ENCODE results near the gene IQSEC1.

IQSEC1 gene

GRCh38 chr3:13112521-13113345 lies 39.5 kb upstream of the IQSEC1 start:
- no peak for DNase-seq (ENCODE audit: low spot score in 2 of 2)
- Histone ChIP-seq H3K4me1 (no peaks in the 10 kb centered on the region), H3K9me3 (no peaks in the 10 kb centered on the region), H3K27me3 (ENCODE audit: low read depth) (no peaks in the 10 kb centered on the region), H3K36me3 (replicated peaks) (no peaks in the 10 kb centered on the region), H3K4me3 (no peak overlapping the region)
- in situ Hi-C loops (cut with MboI; ENCODE audit: low sequenced_read_pairs), result no loop called here

DNA sequence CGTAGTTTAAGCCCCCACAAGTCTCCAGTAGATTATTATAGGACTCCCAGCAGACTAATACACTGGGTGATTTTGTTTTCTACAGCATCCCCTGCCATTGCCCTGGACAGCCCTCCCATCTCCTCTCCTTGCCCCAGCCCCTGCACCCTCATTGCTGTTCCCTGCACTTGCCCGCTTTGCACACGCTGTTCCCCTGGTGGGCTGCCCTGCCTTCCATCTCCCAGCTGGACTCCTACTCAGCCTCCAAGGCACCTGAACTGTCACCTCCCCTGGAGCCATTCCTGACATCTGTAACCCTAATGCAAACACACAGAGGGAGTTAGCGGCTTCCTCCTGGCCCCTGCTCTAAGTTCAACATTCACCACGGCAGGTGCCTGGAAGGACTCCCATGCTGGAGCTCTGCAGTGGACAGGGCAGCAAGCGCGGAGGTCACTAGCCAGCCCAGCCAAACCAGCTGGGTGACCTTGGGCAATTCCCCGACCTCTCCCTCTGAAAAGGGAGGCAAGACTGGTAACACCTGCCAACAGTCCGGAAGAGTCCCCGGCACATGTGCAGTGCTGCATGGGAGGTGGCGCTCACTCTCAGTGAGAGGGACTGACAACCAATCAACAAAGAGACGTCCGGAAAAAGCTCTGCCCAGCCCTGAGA lies 38.8 kb upstream of the IQSEC1 start:
- H3K4me1 ChIP-seq, result no peaks in the 10 kb centered on the region

GRCh38 chr3:13111173-13111872 lies 38.1 kb upstream of the IQSEC1 start:
- H3K36me3 ChIP-seq (replicated peaks), result no peaks in the 10 kb centered on the region
- no peak for DNase-seq (ENCODE audit: low spot score in 2 of 2)
- no peak overlapping the region for H3K4me3 ChIP-seq
- H3K9me3 ChIP-seq, result no peaks in the 10 kb centered on the region
- no peaks in the 10 kb centered on the region for H3K4me1 ChIP-seq
- no peaks in the 10 kb centered on the region for H3K27me3 ChIP-seq (ENCODE audit: low read depth)
- in situ Hi-C loops (cut with MboI; ENCODE audit: low sequenced_read_pairs), result no loop called here

More for the DNA sequence above, 38.8 kb upstream of the IQSEC1 start:
- in situ Hi-C loops (cut with MboI; ENCODE audit: low sequenced_read_pairs), result no loop called here
- Histone ChIP-seq H3K9me3 (no peaks in the 10 kb centered on the region), H3K36me3 (replicated peaks) (no peaks in the 10 kb centered on the region), H3K4me3 (no peak overlapping the region), H3K27me3 (ENCODE audit: low read depth) (no peaks in the 10 kb centered on the region)
- no peak for DNase-seq (ENCODE audit: low spot score in 2 of 2)

GRCh38 chr3:13110678-13111116 lies 37.5 kb upstream of the IQSEC1 start:
- Histone ChIP-seq H3K9me3 (no peaks in the 10 kb centered on the region), H3K36me3 (replicated peaks) (no peaks in the 10 kb centered on the region), H3K4me1 (no peaks in the 10 kb centered on the region), H3K4me3 (no peak overlapping the region), H3K27me3 (ENCODE audit: low read depth) (no peaks in the 10 kb centered on the region)
- no peak for DNase-seq (ENCODE audit: low spot score in 2 of 2)
- in situ Hi-C loops (cut with MboI; ENCODE audit: low sequenced_read_pairs), result no loop called here

DNA sequence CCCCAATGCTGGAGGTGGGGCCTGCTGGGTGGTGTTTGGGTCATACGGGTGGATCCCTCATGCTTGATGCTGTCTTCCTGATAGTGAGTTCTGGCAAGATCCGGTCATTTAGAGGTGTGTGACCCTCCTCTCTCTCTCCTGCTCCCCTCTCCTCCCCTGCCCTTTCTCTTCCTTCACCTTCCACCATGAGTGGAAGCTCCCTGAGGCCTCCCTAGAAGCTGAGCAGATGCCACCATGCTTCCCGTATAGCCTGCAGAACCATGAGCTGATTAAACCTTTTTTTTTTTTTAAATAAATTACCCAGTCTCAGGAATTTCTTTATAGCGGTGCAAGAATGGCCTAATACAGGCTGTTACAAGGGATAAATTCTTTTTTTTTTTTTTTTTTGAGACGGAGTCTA lies 36.3 kb upstream of the IQSEC1 start:
- Histone ChIP-seq H3K9me3 (no peaks in the 10 kb centered on the region), H3K4me3 (no peak overlapping the region), H3K36me3 (replicated peaks) (no peaks in the 10 kb centered on the region), H3K4me1 (no peaks in the 10 kb centered on the region), H3K27me3 (ENCODE audit: low read depth) (no peaks in the 10 kb centered on the region)
- DNase-seq (ENCODE audit: low spot score in 2 of 2), result no peak
- in situ Hi-C loops (cut with MboI; ENCODE audit: low sequenced_read_pairs), result no loop called here

- H3K4me1 ChIP-seq, result no peaks in the 10 kb centered on the region
- no peaks in the 10 kb centered on the region for H3K36me3 ChIP-seq (replicated peaks)
- H3K27me3 ChIP-seq (ENCODE audit: low read depth), result no peaks in the 10 kb centered on the region
- DNase-seq (ENCODE audit: low spot score in 2 of 2), result no peak
- no peak overlapping the region for H3K4me3 ChIP-seq
- no peaks in the 10 kb centered on the region for H3K9me3 ChIP-seq
- in situ Hi-C loops (cut with MboI; ENCODE audit: low sequenced_read_pairs), result no loop called here
These were observed 35.6 kb upstream of the IQSEC1 start for GRCh38 chr3:13108861-13109260.

DNA sequence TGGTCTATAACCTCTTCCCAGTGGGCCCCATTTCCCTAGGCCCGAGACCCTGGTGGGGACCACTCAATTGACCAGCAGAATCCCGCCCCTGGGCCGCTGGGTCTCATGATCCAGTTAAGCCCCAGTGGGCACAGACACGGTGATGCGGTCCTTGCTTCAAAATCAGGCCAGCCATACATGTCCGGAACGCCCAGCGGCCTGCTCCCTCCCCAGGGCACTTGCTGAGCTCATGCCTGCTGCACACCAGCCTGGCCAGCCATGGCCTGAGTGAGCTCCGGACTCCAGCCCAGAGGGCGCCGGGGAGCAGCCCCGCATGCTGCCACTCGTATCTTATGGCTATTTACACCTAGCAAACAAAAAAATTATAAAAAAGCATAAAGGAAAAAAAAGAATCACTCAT lies 34.4 kb upstream of the IQSEC1 start:
- Histone ChIP-seq H3K36me3 (replicated peaks) (no peaks in the 10 kb centered on the region), H3K9me3 (no peaks in the 10 kb centered on the region), H3K4me1 (no peaks in the 10 kb centered on the region), H3K27me3 (ENCODE audit: low read depth) (no peaks in the 10 kb centered on the region), H3K4me3 (no peak overlapping the region)
- in situ Hi-C loops (cut with MboI; ENCODE audit: low sequenced_read_pairs), result no loop called here
- DNase-seq (ENCODE audit: low spot score in 2 of 2), result no peak

GRCh38 chr3:13106308-13107001 lies 33.2 kb upstream of the IQSEC1 start:
- Histone ChIP-seq H3K36me3 (replicated peaks) (no peaks in the 10 kb centered on the region), H3K4me3 (no peak overlapping the region), H3K27me3 (ENCODE audit: low read depth) (no peaks in the 10 kb centered on the region), H3K9me3 (no peaks in the 10 kb centered on the region), H3K4me1 (no peaks in the 10 kb centered on the region)
- in situ Hi-C loops (cut with MboI; ENCODE audit: low sequenced_read_pairs), result no loop called here
- no peak for DNase-seq (ENCODE audit: low spot score in 2 of 2)

DNA sequence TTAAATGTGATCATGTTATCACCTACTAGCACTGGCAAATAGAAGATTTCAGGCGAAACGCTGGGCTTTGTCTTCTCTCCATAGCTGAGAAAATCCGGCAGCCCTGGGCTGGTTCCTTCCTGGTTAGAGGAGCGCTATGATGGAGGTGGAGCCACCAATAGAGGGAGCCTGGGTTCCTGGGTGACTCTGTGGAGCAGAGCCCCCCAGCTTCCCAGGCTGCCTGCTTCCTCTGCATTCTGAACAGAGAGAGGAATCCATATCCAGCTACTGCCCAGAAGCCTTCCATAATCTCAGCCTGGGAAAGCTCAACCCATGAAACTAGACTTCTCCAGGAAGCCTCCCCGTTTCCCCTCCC lies 32.6 kb upstream of the IQSEC1 start:
- H3K9me3 ChIP-seq, result no peaks in the 10 kb centered on the region
- in situ Hi-C loops (cut with MboI; ENCODE audit: low sequenced_read_pairs), result no loop called here
- H3K4me1 ChIP-seq, result no peaks in the 10 kb centered on the region
- H3K4me3 ChIP-seq, result no peak overlapping the region
- H3K27me3 ChIP-seq (ENCODE audit: low read depth), result no peaks in the 10 kb centered on the region
- no peaks in the 10 kb centered on the region for H3K36me3 ChIP-seq (replicated peaks)
- no peak for DNase-seq (ENCODE audit: low spot score in 2 of 2)

DNA sequence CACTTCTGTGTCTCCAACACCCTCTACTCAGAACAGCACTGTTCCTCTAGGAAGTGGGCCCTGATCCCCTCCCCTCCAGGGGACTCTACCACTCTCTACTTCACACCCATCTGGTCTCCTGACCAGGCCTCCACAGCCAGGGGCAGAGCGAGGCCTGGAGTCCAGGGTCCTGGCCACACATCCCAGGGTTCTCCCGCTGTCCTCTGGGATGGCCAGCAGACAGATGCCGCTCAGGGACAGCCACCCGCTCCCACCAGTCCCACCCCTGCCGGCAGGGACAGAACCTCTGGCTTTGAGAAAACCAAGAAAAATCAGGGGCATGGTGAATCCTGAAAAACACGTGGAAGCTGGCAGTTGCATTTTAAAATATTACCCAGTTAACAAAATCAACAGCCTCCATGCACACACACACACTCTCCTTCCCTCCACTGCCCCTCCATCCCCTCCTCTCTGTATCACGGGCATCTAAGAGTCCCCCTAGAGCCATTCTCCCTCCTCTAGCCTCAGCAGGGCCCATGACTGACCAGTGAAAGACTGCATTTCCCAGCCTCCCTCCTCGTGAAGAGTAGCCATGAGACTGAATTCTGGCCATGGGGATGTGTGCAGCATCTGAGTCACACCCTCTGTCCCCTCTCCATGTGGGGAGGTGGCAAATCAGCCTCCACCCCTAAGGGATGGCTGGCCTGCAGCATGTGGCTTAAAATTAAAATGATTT lies 32.1 kb upstream of the IQSEC1 start:
- no peak overlapping the region for H3K4me3 ChIP-seq
- no peaks in the 10 kb centered on the region for H3K4me1 ChIP-seq
- H3K36me3 ChIP-seq (replicated peaks), result no peaks in the 10 kb centered on the region
- in situ Hi-C loops (cut with MboI; ENCODE audit: low sequenced_read_pairs), result no loop called here
- no peak for DNase-seq (ENCODE audit: low spot score in 2 of 2)
- H3K9me3 ChIP-seq, result no peaks in the 10 kb centered on the region
- no peaks in the 10 kb centered on the region for H3K27me3 ChIP-seq (ENCODE audit: low read depth)

- Histone ChIP-seq H3K27me3 (ENCODE audit: low read depth) (no peaks in the 10 kb centered on the region), H3K9me3 (no peaks in the 10 kb centered on the region), H3K4me1 (no peaks in the 10 kb centered on the region), H3K4me3 (no peak overlapping the region), H3K36me3 (replicated peaks) (no peaks in the 10 kb centered on the region)
- in situ Hi-C loops (cut with MboI; ENCODE audit: low sequenced_read_pairs), result no loop called here
- no peak for DNase-seq (ENCODE audit: low spot score in 2 of 2)
These were observed 31.3 kb upstream of the IQSEC1 start for GRCh38 chr3:13104511-13104910.

DNA sequence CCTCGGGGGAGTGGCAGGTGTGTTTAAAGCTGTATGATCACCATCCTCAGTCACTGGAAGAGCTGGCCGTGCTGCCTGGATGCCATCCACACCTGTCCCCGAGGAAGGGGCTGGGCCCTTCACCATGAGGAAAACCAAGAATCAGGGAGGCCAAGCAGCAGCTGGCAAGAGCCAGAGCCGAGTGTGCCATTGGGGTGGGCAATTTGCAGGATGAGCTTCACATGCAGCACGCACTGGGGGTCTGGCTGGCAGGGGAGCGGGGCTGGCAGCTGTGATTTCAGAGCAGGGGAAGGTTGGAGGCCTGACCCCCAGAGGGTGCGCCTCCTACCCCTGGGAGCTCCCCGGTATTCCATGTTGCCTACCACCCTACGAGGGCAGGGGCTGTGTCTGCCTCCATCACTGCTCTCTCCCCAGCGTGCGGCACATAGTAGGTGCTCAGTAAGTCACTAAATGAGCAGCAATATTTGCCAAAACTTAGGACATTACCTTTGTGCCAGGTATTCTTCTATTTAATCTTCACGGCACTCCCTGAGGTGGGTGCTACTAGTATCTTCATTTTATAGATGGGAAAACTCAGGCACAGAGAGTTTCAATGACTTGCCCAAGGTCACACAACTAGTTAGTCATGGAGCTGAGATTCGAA lies 30.3 kb upstream of the IQSEC1 start:
- Histone ChIP-seq H3K27me3 (ENCODE audit: low read depth) (no peaks in the 10 kb centered on the region), H3K4me3 (no peak overlapping the region), H3K4me1 (no peaks in the 10 kb centered on the region), H3K9me3 (no peaks in the 10 kb centered on the region), H3K36me3 (replicated peaks) (no peaks in the 10 kb centered on the region)
- no peak for DNase-seq (ENCODE audit: low spot score in 2 of 2)
- in situ Hi-C loops (cut with MboI; ENCODE audit: low sequenced_read_pairs), result no loop called here

Data from HAP-1 (cell line).